Adrenal gland (tissue), 5 donors: ENCODE results near the gene ZP3.

Experiments
- POLR2A ChIP-seq, 2 donors: fragments of 450-650 bp; IDR thresholded peaks; one replicate each; pipeline ENCODE4 v1.6.1; 2017; ENCODE audit warnings: antibody characterized with exemption in 2 of 2, mild to moderate bottlenecking in 2 of 2, moderate library complexity in 1 of 2
- TF ChIP-seq, protein P1 (sequence below), 6 experiments: fragments of 450-650 bp in 4 of 6; fragments of 200-600 bp in 2 of 6; sonication (generic) in 1 of 6; IDR thresholded peaks; 1 replicate in 5 of 6; 2 replicates in 1 of 6; pipeline versions ENCODE4 v1.5.1 to v1.8.0; 2016 to 2021; ENCODE audit warnings: antibody characterized with exemption in 6 of 6, mild to moderate bottlenecking in 2 of 6, moderate library complexity in 1 of 6
- donor health status: DM: no; HTN: no; CAD: no.

DNA sequence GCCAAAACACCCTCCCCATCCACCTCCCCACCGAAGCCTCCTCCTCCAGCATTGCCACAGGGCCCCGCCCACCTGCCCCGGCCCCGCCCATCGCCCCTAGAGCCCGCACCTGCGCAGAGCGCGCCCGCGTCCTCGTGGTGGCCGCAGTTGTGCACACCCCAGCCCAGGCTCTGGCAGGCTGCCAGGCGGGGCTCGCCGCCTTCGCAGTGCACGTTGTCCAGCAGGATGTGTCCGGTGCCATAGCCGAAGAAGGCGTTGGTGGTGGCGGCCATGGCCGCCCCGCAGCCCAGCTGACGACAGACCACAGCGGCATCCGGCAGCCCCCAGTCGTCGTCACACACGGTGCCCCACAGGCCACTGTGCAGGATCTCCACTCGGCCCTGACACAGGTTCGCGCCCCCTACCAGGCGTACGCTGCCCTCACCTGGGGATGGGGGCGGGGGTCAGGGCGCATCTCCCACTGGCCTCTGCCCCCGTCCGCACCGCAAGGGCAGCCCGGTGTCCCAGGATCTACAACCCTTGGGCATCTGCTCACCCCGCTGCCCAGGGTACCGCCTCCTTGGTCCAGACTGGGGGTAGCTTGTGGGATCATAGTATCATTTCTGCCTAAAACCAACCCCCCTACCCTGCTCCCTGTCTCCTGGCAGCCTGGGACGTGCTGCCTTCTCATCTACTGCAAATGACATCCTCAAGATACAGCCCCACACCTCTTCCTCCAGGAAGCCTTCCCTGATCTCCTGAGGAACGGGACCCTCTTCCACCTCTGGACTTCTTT, 27.2 kb upstream of the ZP3 start:
- TF ChIP-seq POLR2A (IDR thresholded peaks at IDR 0.05) = peak in 1 of 2 donors; percentile 10
- TF ChIP-seq, protein P1, sequence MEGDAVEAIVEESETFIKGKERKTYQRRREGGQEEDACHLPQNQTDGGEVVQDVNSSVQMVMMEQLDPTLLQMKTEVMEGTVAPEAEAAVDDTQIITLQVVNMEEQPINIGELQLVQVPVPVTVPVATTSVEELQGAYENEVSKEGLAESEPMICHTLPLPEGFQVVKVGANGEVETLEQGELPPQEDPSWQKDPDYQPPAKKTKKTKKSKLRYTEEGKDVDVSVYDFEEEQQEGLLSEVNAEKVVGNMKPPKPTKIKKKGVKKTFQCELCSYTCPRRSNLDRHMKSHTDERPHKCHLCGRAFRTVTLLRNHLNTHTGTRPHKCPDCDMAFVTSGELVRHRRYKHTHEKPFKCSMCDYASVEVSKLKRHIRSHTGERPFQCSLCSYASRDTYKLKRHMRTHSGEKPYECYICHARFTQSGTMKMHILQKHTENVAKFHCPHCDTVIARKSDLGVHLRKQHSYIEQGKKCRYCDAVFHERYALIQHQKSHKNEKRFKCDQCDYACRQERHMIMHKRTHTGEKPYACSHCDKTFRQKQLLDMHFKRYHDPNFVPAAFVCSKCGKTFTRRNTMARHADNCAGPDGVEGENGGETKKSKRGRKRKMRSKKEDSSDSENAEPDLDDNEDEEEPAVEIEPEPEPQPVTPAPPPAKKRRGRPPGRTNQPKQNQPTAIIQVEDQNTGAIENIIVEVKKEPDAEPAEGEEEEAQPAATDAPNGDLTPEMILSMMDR (IDR thresholded peaks at IDR 0.05) = no peak
